ENCODE data around the gene IQSEC1. TPM values are rescaled to one million over a fixed set of nuclear protein-coding genes. Genes with fewer than 3 reads are reported as not detected.

IQSEC1 gene
- total RNA-seq, 1 donor from 2014 or later: 29.5 TPM

GRCh38 chr3:13012221-13012691, 61.0 kb downstream of the IQSEC1 start:
- peaks cover 14% of the 10 kb centered on the region for H3K4me1 ChIP-seq (ENCODE audit: insufficient read depth, low read length)
- FAIRE-seq (no peak), DNase-seq (ENCODE audit: low read depth) (no peak)
- H4K20me1 ChIP-seq (ENCODE audit: insufficient read depth, low read length): peaks cover 36% of the 10 kb centered on the region
- peaks cover 25% of the 10 kb centered on the region for H3K4me1 Mint-ChIP-seq (ENCODE audit: low read depth, unreplicated experiment)
- H3K27me3 Mint-ChIP-seq (ENCODE audit: low read depth, unreplicated experiment): peaks cover 4% of the 10 kb centered on the region
- H3K36me3 Mint-ChIP-seq (ENCODE audit: low read depth, unreplicated experiment): peaks cover 9% of the 10 kb centered on the region
- no peak overlapping the region for H3K27ac ChIP-seq (ENCODE audit: low read depth, low read length)
- no peak overlapping the region for H2AFZ ChIP-seq (ENCODE audit: low read depth, low read length)
- H3K4me2 ChIP-seq (ENCODE audit: low read length): no peak overlapping the region
- H3K79me2 ChIP-seq (ENCODE audit: insufficient read depth, low read length): no peaks in the 10 kb centered on the region
- H3K9me3 Mint-ChIP-seq (ENCODE audit: unreplicated experiment): no peaks in the 10 kb centered on the region
- H3K27ac Mint-ChIP-seq (ENCODE audit: unreplicated experiment): no peak overlapping the region
- H3K27me3 ChIP-seq (ENCODE audit: insufficient read depth, low read length): no peaks in the 10 kb centered on the region
- peak overlapping the region; percentile 68 for H3K4me3 Mint-ChIP-seq (ENCODE audit: unreplicated experiment)
- no peaks in the 10 kb centered on the region for H3K36me3 ChIP-seq (ENCODE audit: insufficient read depth, low read length)
- no peak for TF ChIP-seq EZH2 (IDR thresholded peaks at IDR 0.05; ENCODE audit: insufficient read depth, low read length)
- TF ChIP-seq CTCF (IDR thresholded peaks at IDR 0.05; ENCODE audit: insufficient read depth, low read depth, low read length): no peak
- H3K9me3 ChIP-seq (ENCODE audit: insufficient read depth, low read depth, low read length): no peaks in the 10 kb centered on the region
- H3K4me3 ChIP-seq (ENCODE audit: insufficient read depth, low read depth, low read length): no peak overlapping the region
- no peak overlapping the region for H3K9ac ChIP-seq (ENCODE audit: low read length)

GRCh38 chr3:13011573-13012220, 61.5 kb downstream of the IQSEC1 start:
- Mint-ChIP-seq H3K27ac (ENCODE audit: unreplicated experiment) (no peak overlapping the region), H3K4me3 (ENCODE audit: unreplicated experiment) (no peak overlapping the region), H3K4me1 (ENCODE audit: low read depth, unreplicated experiment) (peaks cover 25% of the 10 kb centered on the region)

More at GRCh38 chr3:13011573-13012220, 61.5 kb downstream of the IQSEC1 start:
- no peak for DNase-seq (ENCODE audit: low read depth)
- H2AFZ ChIP-seq (ENCODE audit: low read depth, low read length): no peak overlapping the region
- TF ChIP-seq EZH2 (IDR thresholded peaks at IDR 0.05; ENCODE audit: insufficient read depth, low read length) (no peak), CTCF (IDR thresholded peaks at IDR 0.05; ENCODE audit: insufficient read depth, low read depth, low read length) (no peak)
- no peak overlapping the region for H3K4me3 ChIP-seq (ENCODE audit: insufficient read depth, low read depth, low read length)
- H3K36me3 Mint-ChIP-seq (ENCODE audit: low read depth, unreplicated experiment): peaks cover 9% of the 10 kb centered on the region
- peaks cover 4% of the 10 kb centered on the region for H3K27me3 Mint-ChIP-seq (ENCODE audit: low read depth, unreplicated experiment)
- no peak overlapping the region for H3K27ac ChIP-seq (ENCODE audit: low read depth, low read length)
- peaks cover 36% of the 10 kb centered on the region for H4K20me1 ChIP-seq (ENCODE audit: insufficient read depth, low read length)
- H3K4me1 ChIP-seq (ENCODE audit: insufficient read depth, low read length): peaks cover 14% of the 10 kb centered on the region
- H3K9me3 Mint-ChIP-seq (ENCODE audit: unreplicated experiment): no peaks in the 10 kb centered on the region
- no peak overlapping the region for H3K9ac ChIP-seq (ENCODE audit: low read length)
- no peaks in the 10 kb centered on the region for H3K9me3 ChIP-seq (ENCODE audit: insufficient read depth, low read depth, low read length)
- H3K27me3 ChIP-seq (ENCODE audit: insufficient read depth, low read length): no peaks in the 10 kb centered on the region
- no peak for FAIRE-seq
- no peaks in the 10 kb centered on the region for H3K79me2 ChIP-seq (ENCODE audit: insufficient read depth, low read length)
- no peaks in the 10 kb centered on the region for H3K36me3 ChIP-seq (ENCODE audit: insufficient read depth, low read length)
- no peak overlapping the region for H3K4me2 ChIP-seq (ENCODE audit: low read length)
